GM12872 (cell line): ENCODE results near the gene FAT2.

Source experiments
- TF ChIP-seq, protein P1 (sequence below): IDR thresholded peaks from 3 replicates; pipeline ENCODE4 v1.5.1; 2011; ENCODE audit warnings: low read depth, mild to moderate bottlenecking, low read length, moderate library complexity; ENCODE audit not compliant: insufficient read depth

Gene FAT2

DNA sequence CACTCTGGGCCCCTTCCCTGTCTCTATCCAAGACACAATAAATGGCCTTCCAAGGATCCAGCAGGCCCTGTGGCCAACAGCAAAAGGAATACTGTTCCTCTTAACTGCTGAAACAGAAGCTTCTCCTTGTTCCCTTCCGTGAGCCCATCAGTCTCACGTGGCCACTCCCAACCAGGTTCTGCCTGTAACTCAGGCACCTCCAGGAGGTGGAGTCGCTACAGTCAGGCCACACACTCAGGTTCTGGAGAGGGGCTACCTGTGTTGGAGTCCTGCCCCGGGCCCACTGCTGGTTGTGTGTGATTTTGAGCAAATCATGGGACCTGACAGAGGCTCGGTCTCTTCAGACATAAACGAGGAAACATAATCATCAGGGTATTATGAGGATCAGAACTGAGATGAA is 10.3 kb downstream of the FAT2 start:
- TF ChIP-seq, protein P1, sequence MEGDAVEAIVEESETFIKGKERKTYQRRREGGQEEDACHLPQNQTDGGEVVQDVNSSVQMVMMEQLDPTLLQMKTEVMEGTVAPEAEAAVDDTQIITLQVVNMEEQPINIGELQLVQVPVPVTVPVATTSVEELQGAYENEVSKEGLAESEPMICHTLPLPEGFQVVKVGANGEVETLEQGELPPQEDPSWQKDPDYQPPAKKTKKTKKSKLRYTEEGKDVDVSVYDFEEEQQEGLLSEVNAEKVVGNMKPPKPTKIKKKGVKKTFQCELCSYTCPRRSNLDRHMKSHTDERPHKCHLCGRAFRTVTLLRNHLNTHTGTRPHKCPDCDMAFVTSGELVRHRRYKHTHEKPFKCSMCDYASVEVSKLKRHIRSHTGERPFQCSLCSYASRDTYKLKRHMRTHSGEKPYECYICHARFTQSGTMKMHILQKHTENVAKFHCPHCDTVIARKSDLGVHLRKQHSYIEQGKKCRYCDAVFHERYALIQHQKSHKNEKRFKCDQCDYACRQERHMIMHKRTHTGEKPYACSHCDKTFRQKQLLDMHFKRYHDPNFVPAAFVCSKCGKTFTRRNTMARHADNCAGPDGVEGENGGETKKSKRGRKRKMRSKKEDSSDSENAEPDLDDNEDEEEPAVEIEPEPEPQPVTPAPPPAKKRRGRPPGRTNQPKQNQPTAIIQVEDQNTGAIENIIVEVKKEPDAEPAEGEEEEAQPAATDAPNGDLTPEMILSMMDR = no peak

DNA sequence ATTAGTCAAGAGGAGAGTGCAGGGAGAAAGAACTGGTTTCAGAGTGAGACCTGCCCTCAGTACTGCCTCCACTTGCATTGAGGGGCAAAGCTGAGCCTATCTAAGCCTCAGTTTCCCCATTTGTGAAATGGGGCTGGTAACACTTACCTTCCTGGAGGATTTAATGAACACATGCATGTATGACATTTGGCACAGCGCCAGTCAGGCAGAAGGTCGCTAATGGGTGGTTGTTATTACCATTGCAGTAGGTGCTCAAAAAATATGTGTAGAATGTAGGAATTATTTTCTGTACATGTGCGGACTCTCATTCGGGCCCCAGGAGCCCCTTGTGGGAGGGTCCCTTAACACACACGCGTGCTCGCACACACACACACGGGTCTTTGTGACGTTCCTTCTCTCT is 10.9 kb downstream of the FAT2 start:
- TF ChIP-seq, protein P1 = no peak

DNA sequence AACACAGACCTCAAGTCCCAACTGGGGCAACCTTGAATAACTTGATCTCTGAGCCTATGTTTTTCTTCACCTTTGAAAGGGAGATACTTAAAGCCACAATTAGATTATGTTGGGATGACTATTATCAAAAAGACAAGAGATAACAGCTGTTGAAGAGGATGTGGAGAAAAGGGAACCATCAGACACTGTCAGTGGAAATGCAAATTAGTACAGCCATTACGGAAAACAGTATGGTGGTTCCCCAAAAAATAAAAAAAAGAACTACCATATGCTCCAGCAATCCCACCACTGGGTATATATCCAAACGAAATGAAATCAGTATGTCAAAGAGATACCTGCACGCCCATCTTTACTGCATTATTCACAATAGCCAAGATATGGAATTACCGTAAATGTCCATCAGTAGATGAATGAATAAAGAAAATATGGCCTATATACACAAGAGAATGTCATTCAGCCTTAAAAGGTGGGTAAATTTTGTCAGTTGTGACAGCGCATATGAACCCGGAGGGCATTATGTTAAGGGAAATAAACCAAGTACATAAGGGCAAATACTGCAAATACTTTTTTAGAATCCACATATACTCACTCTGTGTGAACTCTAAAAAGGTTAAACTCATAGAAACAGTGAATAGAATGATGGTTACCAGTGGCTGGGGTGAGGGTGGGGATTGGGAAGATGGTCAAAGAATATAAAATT is 12.7 kb downstream of the FAT2 start:
- TF ChIP-seq, protein P1 = no peak

DNA sequence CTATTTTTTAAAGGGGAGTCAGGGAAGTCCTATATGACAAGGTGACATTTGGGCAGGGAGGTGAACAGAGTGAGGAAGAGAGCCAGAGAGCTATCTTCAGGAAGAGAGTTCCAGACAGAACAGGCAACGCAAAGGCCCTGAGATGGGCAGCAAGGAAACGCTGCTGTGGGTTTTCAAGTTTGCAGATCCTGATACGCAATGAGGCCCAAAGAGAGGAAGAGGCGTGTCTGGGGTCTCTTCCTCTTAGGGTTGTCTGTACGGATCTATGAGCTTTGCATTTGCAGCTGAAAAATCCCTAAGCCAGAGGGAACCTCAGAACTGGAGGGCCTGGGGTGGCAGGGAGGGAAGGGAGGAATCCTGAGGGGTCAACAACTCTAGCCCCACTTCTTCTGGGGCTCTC is 13.6 kb downstream of the FAT2 start:
- TF ChIP-seq, protein P1 = no peak

DNA sequence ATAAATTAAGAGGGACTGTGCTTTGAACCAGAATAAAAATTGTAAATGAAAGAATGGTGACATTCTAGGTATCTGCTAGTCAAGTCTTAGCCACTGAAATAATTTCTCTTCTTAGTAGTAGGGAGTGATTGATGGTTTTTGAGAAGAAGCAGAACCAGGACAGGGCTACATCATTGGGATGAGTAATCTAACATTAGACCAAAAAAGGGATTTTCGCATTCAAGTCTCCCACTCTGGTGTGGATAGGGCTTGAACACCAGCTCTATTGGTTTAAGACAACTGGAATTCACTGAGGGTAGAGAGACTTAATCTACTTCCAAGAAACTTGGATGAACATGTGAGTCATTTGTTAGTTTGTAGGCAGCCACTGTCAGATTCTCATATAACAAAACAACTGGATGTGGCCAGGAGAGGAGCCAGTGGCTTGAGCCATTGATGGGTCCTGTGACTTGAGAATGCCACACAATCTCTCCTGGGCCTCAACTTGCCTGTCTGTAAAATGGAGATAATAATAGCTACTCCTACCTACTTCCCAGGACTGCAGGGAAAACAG is 16.6 kb downstream of the FAT2 start:
- TF ChIP-seq, protein P1 = no peak

DNA sequence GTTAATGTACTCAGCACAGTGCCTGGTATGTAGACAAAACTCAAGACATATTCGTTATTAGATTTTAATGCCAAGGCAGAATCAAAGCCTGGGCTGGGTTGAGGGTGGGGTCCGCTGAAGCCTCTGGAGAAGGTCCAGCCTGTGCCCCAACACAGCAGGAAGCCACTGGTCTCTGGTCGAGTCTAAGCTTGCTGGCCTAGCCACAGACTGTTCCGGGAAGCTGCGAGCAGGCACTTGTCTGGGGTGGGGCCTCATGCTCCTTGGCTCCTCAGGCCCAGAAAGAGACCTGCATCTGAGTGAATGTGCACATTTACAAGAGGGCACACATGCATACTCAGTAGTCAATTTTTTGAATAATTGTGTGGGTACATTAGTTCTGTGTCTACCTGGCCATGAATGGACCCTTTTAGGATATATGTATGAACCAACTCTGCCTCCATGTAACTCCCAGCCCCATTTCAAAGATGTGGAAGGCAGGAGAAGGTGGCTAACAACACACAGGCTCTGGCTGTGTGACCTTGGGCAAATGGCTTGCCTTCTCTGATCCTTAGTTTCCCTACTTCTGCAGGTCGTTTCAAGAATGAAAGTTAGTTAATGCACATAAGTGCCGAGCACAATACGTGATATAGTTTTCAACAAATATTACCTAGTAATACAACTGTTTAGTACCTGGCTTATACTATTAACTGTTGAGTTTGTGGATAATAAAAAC is 18.3 kb downstream of the FAT2 start:
- TF ChIP-seq, protein P1 = no peak

DNA sequence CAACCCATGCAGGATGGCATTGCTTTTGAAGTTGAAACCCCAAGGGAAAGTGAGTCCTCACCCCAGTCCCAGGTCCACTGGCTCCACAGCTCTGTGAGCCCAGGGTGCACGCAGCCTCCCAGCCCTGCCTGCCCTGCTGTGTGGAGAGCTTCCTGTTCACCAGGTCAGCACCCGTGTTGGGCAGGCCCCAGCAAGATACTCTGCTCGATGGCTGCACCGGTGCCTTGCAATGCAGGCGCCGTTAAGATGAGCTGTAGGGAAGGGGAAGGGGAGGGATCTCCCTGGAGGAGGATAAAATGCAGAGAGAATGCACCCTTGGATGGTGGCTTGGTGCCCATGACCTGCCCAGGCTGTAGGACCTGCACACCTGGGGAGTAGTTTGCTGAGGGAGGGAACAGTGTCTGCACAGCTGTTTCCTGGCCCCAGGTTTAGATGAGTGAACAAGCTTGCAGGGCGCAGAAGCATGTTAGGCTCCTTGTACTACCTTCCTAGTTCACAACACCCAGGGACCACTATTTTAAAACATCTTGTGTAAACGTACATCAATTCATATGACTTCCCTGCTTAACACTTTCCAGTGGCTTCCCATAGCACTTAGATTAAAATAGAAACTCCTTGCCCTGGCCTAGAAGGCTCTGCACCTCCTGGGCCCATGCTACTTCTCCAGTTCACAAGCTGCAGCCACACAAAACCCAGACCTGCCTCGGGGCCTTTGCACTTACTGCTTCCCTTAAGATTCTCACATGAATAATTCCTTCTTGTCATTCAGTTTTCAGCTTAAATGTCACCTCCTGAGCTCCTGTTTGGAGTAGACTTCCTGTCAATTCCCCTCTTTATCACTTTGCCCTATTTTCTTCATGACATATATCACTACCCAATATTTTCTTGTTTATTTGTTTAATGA is 19.6 kb downstream of the FAT2 start:
- TF ChIP-seq, protein P1 = no peak
